Esophagus squamous epithelium (tissue), 5 donors: Measurements from ENCODE around the gene C3. TPM values are rescaled to one million over a fixed set of nuclear protein-coding genes. Genes with fewer than 3 reads are reported as not detected.

Experiments
- DNase-seq: peaks from one replicate; lab custom pipeline; 2025; lab: John Stamatoyannopoulos, UW
- H3K27ac ChIP-seq, 4 donors: fragments of 200-600 bp; sonication (generic); one replicate each; pipeline ENCODE4 v1.5.1; 2016 to 2019; ENCODE audit warnings: mild to moderate bottlenecking in 1 of 4
- H3K27me3 ChIP-seq, 4 donors: fragments of 200-600 bp; sonication (generic); 1 replicate in 3 of 4; 2 replicates in 1 of 4; pipeline versions ENCODE4 v1.5.1 to v1.6.0; 2017 to 2021; ENCODE audit warnings: antibody characterized with exemption in 1 of 4
- H3K36me3 ChIP-seq, 3 donors: fragments of 200-600 bp; sonication (generic); one replicate each; pipeline ENCODE4 v1.5.1; 2016 to 2019
- H3K4me1 ChIP-seq, 3 donors: fragments of 200-600 bp; sonication (generic); one replicate each; pipeline ENCODE4 v1.5.1; 2017 to 2019
- H3K4me3 ChIP-seq, 4 donors: fragments of 200-600 bp; sonication (generic); 1 replicate in 3 of 4; 2 replicates in 1 of 4; pipeline ENCODE4 v1.5.1; 2016 to 2019; ENCODE audit warnings: mild to moderate bottlenecking in 2 of 4, moderate library complexity in 1 of 4
- H3K9me3 ChIP-seq, 3 donors: fragments of 200-600 bp; sonication (generic); one replicate each; pipeline ENCODE4 v1.5.1; 2016 to 2019
- POLR2A ChIP-seq, 4 donors: fragments of 450-650 bp; IDR thresholded peaks; one replicate each; pipeline ENCODE4 v1.6.1; 2017; ENCODE audit warnings: antibody characterized with exemption in 4 of 4, mild to moderate bottlenecking in 4 of 4, moderate library complexity in 3 of 4
- WGBS, 2 donors: methylation state at CpG; one replicate each; pipeline ENCODE4 v1.1.5; 2018; 5-methylcytosine and 5-hydroxymethylcytosine counted together
- intact Hi-C: fragments of 100-400 bp; cut with DNase I; formaldehyde crosslinking; loops from one replicate; pipeline ENCODE4 v1.15.0; 2022
- total RNA-seq, 4 donors: library from RNA; depleted of rRNA; stranded (reverse); fragments of >200 nt; gene quantifications; one replicate each; pipeline ENCODE4 v1.1.0, GENCODE V29; 2016
- TF ChIP-seq, protein P1 (sequence below), 6 experiments: fragments of 450-650 bp in 4 of 6; fragments of 200-600 bp in 2 of 6; sonication (generic) in 2 of 6; IDR thresholded peaks; one replicate each; pipeline ENCODE4 v1.5.1; 2016 to 2019; ENCODE audit warnings: antibody characterized with exemption in 6 of 6, mild to moderate bottlenecking in 4 of 6, moderate library complexity in 4 of 6
- donor health status: DM: yes; HTN: yes; CAD: no.

Gene C3
- total RNA-seq, 4 donors from 2014 or later, result 12.0 to 501 (median 189) TPM

DNA sequence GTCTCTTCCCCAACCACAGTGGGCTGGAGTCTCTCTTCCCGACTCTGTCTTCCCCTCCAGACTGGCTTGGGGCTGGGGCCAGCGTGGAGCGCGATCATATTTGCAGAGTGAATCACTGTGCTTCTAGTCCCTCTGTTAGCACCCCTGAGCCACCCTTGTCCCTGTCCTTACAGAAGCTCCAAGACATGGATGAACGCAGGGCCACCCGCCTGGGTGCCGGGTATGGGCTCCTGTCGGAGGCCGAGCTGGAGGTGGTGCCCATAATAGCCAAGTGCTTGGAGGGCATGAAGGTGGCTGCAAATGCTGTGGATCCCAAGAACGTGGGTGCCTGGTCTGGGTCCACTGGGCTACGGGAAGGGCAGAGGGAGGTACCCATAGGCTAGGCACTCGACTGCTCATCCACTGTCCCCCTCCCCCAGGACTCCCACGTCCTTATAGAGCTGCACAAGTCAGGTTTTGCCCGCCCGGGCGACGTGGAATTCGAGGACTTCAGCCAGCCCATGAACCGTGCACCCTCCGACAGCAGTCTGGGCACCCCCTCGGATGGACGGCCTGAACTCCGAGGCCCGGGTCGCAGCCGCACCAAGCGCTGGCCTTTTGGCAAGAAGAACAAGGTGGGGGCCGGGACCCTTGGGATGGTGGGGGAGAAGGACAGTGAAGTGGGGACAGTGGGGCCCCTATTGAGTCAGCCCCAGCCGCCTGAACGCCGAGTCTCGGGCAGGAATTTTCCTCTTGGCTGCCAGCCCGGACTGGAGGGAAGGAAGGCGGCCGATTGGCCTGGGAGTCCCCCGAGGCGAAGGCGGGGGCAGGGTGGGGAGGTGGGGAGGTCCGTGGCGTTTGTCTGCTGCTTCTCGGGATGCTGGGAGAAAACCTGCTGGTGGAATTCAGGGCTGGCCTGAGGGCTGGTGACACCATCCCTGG lies 24.2 kb upstream of the C3 start:
- H3K4me3 ChIP-seq, result peak overlapping the region; percentile 11 to 92 (median 30)
- peak overlapping the region; percentile 77 to 98 (median 89) for H3K27ac ChIP-seq

GRCh38 chr19:6743714-6744380 lies 23.4 kb upstream of the C3 start:
- peak overlapping the region; percentile 11 to 92 (median 30) for H3K4me3 ChIP-seq
- peaks cover 18 to 74% (median 44%) of the 10 kb centered on the region in 3 donors for H3K36me3 ChIP-seq
- intact Hi-C loops, result no loop called here

More for the DNA sequence above, 24.2 kb upstream of the C3 start:
- WGBS, 2 donors, result 27 to 40% methylated on average over 11 to 12 of the region's 41 CpGs
- H3K27me3 ChIP-seq, result no peaks in the 10 kb centered on the region
- intact Hi-C loops, result no loop called here
- H3K36me3 ChIP-seq, result peaks cover 18 to 82% (median 51%) of the 10 kb centered on the region in 3 donors
- H3K4me1 ChIP-seq, result peaks cover 26 to 62% (median 42%) of the 10 kb centered on the region in 3 donors
- no peaks in the 10 kb centered on the region for H3K9me3 ChIP-seq
- no peak for TF ChIP-seq POLR2A (IDR thresholded peaks at IDR 0.05)
- TF ChIP-seq, protein P1, sequence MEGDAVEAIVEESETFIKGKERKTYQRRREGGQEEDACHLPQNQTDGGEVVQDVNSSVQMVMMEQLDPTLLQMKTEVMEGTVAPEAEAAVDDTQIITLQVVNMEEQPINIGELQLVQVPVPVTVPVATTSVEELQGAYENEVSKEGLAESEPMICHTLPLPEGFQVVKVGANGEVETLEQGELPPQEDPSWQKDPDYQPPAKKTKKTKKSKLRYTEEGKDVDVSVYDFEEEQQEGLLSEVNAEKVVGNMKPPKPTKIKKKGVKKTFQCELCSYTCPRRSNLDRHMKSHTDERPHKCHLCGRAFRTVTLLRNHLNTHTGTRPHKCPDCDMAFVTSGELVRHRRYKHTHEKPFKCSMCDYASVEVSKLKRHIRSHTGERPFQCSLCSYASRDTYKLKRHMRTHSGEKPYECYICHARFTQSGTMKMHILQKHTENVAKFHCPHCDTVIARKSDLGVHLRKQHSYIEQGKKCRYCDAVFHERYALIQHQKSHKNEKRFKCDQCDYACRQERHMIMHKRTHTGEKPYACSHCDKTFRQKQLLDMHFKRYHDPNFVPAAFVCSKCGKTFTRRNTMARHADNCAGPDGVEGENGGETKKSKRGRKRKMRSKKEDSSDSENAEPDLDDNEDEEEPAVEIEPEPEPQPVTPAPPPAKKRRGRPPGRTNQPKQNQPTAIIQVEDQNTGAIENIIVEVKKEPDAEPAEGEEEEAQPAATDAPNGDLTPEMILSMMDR (IDR thresholded peaks at IDR 0.05), result peak in 1 of 6 experiments; percentile 18
- no peak for DNase-seq

DNA sequence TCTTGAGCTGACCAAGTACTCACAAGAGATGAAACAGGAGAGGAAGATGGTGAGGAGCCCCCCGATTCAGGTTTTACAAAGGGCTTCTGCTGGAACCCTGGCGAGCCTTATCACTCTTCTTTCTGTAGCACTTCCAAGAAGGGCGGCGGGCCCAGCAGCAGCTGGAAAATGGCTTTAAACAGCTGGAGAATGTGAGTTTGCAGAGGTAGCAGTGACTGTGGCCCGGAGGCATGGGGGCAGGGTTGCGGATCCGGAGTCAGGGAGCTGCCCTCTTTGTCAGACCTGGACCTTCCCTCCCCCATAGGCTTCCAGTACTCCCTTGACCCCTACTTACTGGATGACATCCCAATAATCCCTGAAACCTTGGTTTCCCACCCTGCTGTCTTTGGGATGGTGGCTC lies 22.6 kb upstream of the C3 start:
- no peaks in the 10 kb centered on the region for H3K9me3 ChIP-seq
- H3K27ac ChIP-seq, result peak overlapping the region; percentile 77 to 98 (median 89)
- TF ChIP-seq POLR2A (IDR thresholded peaks at IDR 0.05), result no peak
- TF ChIP-seq, protein P1 (IDR thresholded peaks at IDR 0.05), result no peak
- H3K27me3 ChIP-seq, result no peaks in the 10 kb centered on the region
- WGBS, 2 donors, result 51 to 80% methylated on average over 2 to 3 of the region's 7 CpGs
- DNase-seq, result no peak
- H3K4me1 ChIP-seq, result peaks cover 38 to 70% (median 53%) of the 10 kb centered on the region in 3 donors
- peaks cover 18 to 66% (median 36%) of the 10 kb centered on the region in 3 donors for H3K36me3 ChIP-seq
- intact Hi-C loops, result no loop called here
- H3K4me3 ChIP-seq, result peak overlapping the region in 3 of 4 donors; percentile 1 to 95 (median 92)

More at GRCh38 chr19:6743714-6744380, 23.4 kb upstream of the C3 start:
- Histone ChIP-seq H3K27ac (peak overlapping the region; percentile 77 to 98 (median 89)), H3K27me3 (no peaks in the 10 kb centered on the region), H3K9me3 (no peaks in the 10 kb centered on the region), H3K4me1 (peaks cover 30 to 62% (median 46%) of the 10 kb centered on the region in 3 donors)
- TF ChIP-seq, protein P1 (IDR thresholded peaks at IDR 0.05), result no peak
- TF ChIP-seq POLR2A (IDR thresholded peaks at IDR 0.05), result no peak
- 80 to 86% methylated on average over 15 of the region's 15 CpGs for WGBS, 2 donors
- DNase-seq, result no peak

- H3K4me3 ChIP-seq, result peak overlapping the region; percentile 81 to 95 (median 88)
- peaks cover 47 to 80% (median 61%) of the 10 kb centered on the region in 3 donors for H3K4me1 ChIP-seq
- no peak for DNase-seq
- peak overlapping the region; percentile 96 to 99 (median 98) for H3K27ac ChIP-seq
- H3K27me3 ChIP-seq, result no peaks in the 10 kb centered on the region
- intact Hi-C loops, result no loop called here
- H3K9me3 ChIP-seq, result no peaks in the 10 kb centered on the region
- H3K36me3 ChIP-seq, result peaks cover 0 to 43% (median 15%) of the 10 kb centered on the region in 3 donors
- TF ChIP-seq POLR2A (IDR thresholded peaks at IDR 0.05), result peak in 2 of 4 donors; percentile 23 to 57
- TF ChIP-seq, protein P1 (IDR thresholded peaks at IDR 0.05), result no peak
- WGBS, 2 donors, result 0 to 1% methylated on average over 2 to 12 of the region's 46 CpGs
These were observed 20.3 kb upstream of the C3 start for GRCh38 chr19:6740589-6741343.
